Measurements from ENCODE around the gene MAP3K14. TPM values are rescaled to one million over a fixed set of nuclear protein-coding genes. Genes with fewer than 3 reads are reported as not detected.

Gene MAP3K14
- polyA plus RNA-seq, 3 donors, result 1.4 to 29.9 (median 3.8) TPM

- peak overlapping the region; percentile 98 for H3K4me2 ChIP-seq (replicated peaks; ENCODE audit: extremely low read depth, low read length, poor library complexity, severe bottlenecking)
These were observed 93.0 kb downstream of the MAP3K14 start for GRCh38 chr17:45223539-45224528.

More at GRCh38 chr17:45223539-45224528, 93.0 kb downstream of the MAP3K14 start:
- peak overlapping the region; percentile 93 to 99 for H3K27ac ChIP-seq (ENCODE audit: low read depth in 1 of 2, low read length in 2 of 2)
- H3K4me3 ChIP-seq (replicated peaks in 1 of 3; ENCODE audit: low read depth in 2 of 3, low read length in 3 of 3), result peak overlapping the region; percentile 84 to 99 (median 97)
- Mint-ChIP-seq H3K4me1 (peaks cover 72% of the 10 kb centered on the region), H3K36me3 (peaks cover 41 to 67% of the 10 kb centered on the region in 2 donors), H3K27ac (peak overlapping the region; percentile 98 to 100 (median 100)), H3K4me3 (peak overlapping the region; percentile 97 to 99), H3K27me3 (ENCODE audit: low read depth in 3 of 3) (peaks cover 0 to 4% (median 0%) of the 10 kb centered on the region in 3 donors), H3K9me3 (peaks cover 0 to 3% (median 0%) of the 10 kb centered on the region in 7 donors)
- TF ChIP-seq CTCF (IDR thresholded peaks at IDR 0.05), result no peak
- intact Hi-C loops (cut with micrococcal nuclease), result no loop called here
- H3K27me3 ChIP-seq (ENCODE audit: control insufficient read depth in 2 of 2, insufficient read depth in 2 of 2, low read length in 2 of 2), result no peaks in the 10 kb centered on the region
- no peaks in the 10 kb centered on the region for H3K36me3 ChIP-seq (replicated peaks in 1 of 2; ENCODE audit: control insufficient read depth in 1 of 2, insufficient read depth in 2 of 2, low read length in 2 of 2)
- DNase-seq, result peak in 1 of 3 donors; percentile 47
- H2AFZ ChIP-seq (ENCODE audit: insufficient read depth, low read depth, low read length, poor library complexity, severe bottlenecking), result no peak overlapping the region
- peaks cover 44% of the 10 kb centered on the region for H4K20me1 ChIP-seq (ENCODE audit: insufficient read depth, low read length)
- 21% methylated on average over 5 of the region's 12 CpGs for WGBS (ENCODE audit: insufficient coverage)
- H3K4me1 ChIP-seq (ENCODE audit: control insufficient read depth in 1 of 2, insufficient read depth in 2 of 2, low read length in 2 of 2), result peaks cover 78 to 82% of the 10 kb centered on the region in 2 donors
- H3K9ac ChIP-seq (ENCODE audit: insufficient read depth, low read length, poor library complexity, severe bottlenecking), result peak overlapping the region; percentile 91
- H3K9me3 ChIP-seq (replicated peaks in 1 of 2; ENCODE audit: control insufficient read depth in 1 of 2, insufficient read depth in 1 of 2, low read length in 2 of 2), result no peaks in the 10 kb centered on the region
- peaks cover 100% of the 10 kb centered on the region for H3K79me2 ChIP-seq (ENCODE audit: insufficient read depth, low read length)
